Stimulated activated CD4-positive, alpha-beta T cell treated with anti-CD3 and anti-CD28 coated beads, Interleukin-1b, Interleukin-23, amount 100 ng/mL, for 48 hours (primary cell): Measurements from ENCODE around the gene DNAJB11.
"Not testable (repeated sequence)": the region's sequence is repeated elsewhere in the genome, so short reads cannot be mapped to it uniquely, and the experiment has no call there.

Experiments used
- DNase-seq: peaks from one replicate; pipeline ENCODE4 v3.0.0-alpha.2; 2020

Gene DNAJB11

DNA sequence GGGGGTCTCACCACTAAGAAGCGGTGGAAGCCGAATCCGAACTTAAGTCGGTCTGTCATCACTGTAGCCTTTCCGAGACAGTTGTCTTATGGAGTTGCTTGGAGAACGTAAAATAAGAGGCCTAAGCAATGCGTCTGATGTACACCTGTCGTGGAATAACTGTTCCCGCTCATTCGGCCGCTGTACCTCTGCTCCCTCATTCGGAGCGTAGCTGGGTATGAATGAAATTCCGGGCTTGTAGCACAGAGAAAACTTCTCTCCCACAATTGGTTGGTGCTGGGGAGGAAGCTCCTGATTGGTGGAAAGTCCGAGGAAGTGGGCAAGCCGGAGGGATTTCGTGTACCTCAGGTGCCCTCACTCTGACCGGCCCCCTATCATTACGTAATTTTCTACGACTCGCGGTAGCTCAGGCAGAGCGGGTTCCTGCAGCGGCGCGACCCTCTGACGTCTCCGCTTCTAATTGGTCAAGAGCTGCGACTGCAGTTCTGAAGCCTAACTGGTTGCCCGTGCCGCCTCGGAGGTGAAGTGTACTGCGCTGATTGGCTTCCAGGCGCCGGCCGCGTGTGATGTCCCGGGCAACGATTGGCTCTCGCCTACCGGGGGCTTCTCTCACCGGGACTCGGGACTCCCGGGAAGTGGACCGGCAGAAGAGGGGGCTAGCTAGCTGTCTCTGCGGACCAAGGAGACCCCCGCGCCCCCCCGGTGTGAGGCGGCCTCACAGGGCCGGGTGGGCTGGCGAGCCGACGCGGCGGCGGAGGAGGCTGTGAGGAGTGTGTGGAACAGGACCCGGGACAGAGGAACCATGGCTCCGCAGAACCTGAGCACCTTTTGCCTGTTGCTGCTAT lies at the start of gene DNAJB11:
Gene DNAJB11, plus strand, starts transcription at position 625 of the 845 bp plus-strand sequence. Its CDS starts 178 bp downstream, at position 803.
- peak; percentile 99 for DNase-seq

DNA sequence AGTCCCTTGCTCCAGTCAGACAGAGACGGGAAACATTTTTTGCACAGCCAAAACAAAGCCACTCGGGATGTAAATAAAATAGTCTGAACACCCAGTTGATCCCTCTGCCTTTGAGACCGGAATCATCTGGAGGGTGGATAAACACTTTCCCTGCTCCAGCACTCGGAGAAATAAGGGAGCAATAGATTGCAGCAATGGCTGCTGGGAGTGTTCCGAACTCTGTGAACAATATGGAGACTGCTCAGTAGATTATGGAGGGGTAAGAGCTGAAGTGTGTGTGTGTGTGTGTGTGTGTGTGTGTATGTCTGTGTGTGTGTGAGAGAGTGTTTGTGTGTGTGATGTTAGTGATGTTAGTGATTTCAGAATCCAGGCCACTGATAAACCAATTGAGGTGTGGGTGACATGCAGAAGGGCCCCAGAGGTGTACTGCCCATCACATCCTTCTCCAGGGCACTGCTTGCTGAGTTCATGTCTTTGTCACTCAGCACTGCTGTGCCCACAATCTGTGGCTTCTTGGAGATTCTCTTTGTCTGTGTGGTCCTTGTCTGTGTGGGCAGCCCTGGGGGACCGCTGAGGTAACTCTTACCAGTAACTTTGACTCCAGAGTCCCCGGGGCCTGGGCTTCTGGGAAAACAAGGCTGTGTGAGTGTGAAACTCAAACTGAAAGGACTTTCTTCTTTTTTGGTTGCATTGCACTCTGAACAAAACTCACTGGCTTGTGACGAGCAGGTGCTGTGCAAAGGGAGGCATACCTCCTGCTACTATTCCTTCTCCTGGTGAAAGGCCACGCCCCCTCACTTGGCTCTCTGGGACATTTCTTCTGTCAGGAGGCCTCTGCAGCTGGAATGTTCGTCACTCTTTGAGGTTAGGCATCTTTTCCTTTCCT lies 49.3 kb upstream of the DNAJB11 start:
- DNase-seq = peak; percentile 85

DNA sequence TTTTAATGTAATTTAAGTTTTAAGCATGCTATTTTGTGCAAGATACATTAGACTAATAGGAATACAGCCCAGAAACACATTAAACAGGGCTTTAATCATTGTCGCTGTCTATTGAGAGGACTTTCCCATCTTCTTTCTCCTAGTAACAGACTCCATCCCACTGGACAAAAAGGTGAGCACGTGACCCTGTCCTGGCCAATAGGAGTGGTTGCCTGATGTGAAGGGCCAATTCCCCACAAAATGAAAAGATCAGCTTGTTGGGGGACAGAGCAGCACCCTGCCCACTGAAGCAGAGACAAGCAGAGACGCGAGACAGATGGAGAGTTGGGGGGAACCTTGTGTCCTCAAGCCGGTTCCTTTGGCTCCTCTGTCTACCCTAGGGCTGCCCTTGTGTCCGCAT lies 47.5 kb upstream of the DNAJB11 start:
- no peak for DNase-seq

DNA sequence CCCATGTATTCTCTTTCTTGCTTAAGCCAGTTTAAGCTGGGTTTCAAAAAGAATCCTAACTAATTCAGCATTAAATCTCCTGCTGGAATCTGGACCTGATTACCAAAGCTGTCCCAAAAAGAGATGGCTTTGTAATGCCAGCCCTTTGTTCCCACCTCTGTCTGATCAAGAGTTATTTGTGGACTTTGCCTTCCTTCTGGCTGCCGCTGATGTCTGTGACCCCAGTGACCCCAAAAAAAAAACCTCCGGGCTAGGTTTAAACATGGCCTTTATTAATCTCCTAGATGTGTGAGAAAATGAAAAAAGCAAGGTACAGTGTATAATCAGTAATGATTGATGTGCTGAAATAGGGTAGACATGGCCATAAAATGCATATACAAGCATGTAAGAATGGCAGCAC lies 47.1 kb upstream of the DNAJB11 start:
- no peak for DNase-seq

DNA sequence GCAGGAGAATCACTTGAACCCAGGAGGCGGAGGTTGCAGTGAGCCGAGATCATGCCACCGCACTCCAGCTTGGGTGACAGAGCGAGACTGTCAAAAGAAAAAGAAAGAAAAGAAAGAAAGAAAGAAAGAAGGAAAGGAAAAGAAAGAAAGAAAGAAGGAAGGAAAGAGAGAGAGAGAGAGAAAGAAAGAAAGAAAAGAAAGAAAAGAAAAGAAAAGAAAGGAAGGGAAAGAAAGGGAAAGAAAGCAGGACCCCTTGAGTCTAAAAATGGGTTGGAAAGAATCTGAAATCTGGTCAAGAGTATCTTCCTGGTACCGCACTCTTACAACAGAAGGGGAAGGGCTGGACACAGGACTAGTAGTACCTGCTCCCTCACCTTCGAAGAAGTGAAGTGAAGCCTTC lies 45.9 kb upstream of the DNAJB11 start:
- no peak for DNase-seq

DNA sequence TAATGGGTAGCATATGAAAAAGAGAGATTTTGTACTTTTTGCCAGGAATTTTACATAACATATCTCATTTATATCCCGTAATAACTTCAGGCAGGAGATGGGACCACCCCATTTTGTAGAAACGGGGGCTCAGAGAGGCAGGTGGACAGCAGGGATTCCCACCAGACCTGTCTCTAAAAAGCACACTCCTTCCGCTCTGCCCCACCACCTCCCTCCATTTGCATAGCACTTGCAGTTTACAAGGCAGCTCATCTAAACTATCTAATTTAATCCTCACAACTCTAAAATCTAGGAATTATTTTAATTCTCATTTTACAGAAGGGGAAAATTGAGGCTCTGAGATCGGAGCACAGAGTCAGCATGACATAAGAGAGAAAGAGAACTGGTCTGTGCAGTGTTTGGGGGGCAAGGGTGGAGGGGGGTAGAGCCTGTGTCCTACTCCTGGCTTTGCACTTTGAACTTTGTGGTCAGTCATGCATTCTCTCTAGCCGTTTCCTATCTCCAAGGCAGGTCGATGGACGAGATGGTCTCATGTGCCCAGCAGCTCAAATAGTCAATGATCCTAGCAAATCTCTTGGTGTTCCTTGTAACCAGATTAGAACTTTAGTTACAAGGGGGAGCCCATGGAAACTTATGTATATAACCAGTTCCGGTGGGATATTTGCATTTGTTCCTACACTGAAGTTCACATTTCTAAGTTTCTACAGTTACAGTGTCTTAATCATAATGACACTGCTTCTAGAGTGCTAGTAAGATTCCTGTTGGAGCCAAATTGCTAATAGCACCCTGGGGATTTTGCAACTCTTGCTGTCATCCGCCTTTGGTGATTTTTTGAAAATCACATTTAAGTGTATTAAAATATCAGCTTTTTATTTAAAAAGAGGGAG lies 44.9 kb upstream of the DNAJB11 start:
- DNase-seq = no peak

DNA sequence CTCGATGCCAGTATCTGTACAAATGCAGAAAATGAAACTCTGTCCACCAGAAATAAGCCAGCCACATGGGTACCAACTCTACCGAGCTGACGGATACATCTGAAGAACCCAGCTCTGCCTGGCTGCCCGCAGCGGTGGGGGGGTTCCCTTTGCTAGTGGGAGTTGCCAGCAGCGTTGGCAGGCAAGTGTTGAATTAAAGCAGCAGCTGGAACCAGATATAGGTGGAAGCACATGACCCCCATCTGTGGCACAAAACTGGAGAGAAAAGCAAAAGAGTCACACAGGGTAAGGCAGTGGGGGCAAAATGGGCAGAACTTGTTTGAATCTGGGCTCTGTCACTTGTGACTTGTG lies 44.3 kb upstream of the DNAJB11 start:
- DNase-seq = no peak

DNA sequence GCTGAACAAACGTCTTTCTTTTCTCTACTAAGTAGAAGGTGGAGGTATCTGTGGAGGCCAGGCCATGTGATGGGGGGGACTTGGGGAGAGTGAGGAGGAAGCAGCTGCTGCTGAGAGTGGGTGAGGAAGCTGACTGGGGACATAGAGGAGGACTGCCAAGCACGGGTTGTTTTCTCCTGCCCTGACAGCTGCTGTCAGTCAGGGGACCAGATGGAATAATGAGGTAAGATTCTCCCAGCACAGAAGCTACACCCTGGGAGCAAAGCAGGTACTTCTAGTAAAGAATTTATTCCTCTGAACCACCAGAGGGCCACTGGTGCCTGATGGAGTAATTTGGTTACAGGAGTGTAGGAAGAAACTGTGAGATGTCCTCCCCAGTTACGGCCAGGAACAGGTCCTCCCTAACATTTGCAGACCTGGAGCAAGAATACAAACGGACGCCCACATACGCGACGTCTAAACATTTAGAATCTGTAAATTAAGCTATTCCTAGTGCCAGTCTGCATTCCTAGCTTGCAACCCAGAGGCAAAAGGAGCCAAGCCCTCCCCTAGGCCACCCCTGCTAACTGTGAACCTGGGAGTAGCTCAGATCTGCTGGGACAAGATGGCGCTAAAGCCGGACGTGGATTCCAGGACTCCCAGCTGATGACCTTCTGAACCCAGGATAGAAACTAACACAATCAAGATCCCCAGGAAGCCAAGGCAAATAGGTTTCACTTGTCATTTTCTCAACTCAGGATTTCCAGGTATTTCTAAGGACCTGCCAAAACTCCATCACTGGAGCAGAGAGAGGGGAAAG lies 41.1 kb upstream of the DNAJB11 start:
- no peak for DNase-seq

DNA sequence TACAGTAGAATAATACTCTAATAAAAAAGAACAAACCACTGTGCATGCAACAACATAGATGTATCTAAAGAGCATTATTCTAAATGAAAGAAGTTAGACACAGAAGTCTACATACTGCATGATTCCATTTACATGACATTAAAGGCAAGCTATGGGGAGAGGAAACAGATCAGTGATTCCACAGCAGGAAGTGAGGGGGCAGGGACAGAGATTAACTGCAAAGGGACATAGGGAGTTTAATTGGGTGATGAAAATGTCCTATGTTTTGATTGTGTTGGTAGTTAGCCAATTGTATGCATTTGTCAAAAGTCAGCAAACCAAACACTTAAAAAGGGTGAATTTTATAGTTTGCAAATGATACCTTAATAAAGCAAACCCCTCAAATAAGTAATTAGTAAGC lies 40.1 kb upstream of the DNAJB11 start:
- no peak for DNase-seq

DNA sequence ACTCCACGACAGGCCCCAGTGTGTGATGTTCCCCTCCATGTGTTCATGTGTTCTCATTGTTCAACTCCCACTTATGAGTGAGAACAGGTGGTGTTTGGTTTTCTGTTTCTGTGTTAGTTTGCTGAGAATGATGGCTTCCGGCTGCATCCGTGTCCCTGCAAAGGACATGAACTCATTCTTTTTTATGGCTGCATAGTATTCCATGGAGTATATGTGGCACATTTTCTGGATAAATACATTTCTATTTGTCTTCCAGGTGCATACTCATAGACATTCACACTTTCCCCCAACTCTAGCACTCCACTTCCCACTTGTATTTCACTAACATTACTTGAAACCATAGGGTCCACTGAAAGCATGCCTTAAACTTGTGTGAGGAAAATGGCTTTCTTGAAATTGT lies 38.8 kb upstream of the DNAJB11 start:
- not testable (repeated sequence) for DNase-seq

DNA sequence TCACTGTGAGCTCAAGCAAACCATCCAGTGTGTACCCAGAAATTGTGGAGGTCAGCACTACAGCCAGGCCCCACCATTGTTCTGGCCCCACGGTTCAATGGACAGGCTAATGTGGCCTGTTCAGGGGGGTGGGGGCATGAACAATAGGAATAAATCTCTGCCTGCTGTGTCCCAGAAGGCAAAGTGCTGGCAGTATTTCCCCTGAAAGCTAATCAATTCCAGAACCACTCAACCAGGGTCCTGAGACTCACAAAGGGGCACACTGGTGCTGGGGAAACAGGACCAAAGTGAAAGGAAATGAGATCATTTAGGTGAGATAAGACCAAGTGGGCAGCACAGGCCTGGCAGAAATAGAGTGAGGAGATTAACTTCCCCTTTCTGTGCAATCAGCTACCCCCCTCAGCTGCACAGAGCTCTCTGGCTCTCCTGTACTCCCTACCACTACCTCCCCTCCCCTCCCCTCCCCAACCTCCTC lies 37.9 kb upstream of the DNAJB11 start:
- DNase-seq = no peak

DNA sequence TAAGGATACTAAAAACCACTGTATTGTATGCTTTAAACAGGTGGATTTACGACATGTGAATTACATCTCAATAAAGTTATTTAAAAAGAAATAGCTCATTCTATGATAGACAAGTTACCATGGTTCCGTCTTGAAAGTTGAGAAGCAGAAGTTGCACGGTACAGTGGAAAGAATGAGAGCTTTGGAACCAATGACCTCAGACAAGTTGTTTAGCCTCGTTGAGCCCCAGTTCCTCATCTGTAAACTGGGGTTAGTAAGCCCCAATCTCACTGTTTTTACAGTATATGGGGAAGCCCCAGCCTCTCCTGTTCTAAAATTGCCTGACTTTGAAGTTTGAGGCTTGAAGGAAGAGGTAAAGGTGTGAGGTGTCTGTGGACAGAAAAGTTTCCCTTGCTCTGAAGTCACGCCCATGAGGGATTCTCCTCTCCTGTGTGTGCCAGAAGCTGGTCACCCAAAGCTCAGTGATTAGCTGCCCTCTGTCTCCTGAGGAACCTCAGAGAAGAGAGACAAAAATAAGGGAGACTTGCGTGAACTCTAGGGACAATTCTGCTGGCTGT lies 36.3 kb upstream of the DNAJB11 start:
- peak; percentile 70 for DNase-seq

DNA sequence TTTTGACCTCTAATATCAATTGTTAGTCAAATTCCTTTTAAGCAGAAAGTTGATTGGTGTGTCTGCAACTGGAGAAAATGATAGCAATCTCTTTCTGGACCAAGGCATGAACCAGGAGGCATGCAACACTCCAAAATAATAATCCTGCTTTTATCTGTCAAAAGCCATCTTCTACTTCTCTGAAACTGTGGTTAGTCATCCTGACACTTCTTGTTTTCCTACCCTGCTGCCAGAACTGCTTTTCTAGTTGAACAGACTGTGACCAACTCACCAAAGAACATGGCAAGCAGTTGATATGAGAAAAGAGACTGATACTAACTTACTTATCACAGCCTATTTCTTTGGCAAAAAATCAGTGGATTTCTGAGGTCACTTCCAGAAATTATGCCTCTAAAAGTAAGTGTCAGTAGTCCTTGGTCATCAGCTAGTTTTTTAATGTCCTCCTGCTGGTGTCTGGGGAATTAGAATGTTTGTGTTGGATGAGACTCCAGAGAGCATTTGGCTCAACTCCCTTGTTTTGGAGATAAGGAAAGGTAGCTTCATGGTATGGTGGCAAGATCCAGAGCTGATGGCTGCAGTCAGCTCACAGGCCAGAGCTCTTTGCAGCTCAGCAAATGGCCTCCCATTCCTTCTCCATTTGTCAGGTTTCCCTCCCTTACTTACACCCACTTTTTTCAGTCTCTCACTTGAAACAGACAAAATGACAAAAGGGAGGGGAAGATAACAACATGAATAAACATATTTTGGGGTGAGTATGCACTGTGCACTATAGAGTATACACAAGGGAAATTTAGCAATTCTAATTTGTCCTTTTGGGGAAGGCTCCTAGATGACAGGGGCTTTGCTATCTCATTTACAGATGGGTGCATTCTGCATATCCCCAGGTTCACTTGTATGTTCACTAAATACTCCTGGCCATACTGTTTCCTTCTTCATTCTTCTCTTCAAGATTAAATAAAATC lies 33.4 kb upstream of the DNAJB11 start:
- no peak for DNase-seq

DNA sequence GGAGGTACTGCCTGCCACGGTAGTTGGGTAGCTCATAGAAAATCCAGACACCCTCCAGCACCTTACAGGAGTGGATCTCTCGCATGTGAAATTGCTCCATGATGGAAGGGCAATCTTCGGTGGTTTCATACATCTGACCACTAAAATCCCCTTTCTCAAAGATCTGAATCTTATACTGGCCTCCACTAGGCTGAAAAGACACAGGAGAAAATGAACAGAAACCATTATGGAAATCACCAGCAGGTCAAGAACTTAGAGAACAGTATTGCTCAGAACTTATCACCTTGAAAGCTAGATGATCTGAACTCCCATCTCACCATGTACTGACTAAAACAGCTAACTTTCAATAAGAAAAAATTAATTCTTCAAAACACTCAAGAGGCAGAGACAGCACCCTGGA lies 31.7 kb upstream of the DNAJB11 start:
- no peak for DNase-seq

DNA sequence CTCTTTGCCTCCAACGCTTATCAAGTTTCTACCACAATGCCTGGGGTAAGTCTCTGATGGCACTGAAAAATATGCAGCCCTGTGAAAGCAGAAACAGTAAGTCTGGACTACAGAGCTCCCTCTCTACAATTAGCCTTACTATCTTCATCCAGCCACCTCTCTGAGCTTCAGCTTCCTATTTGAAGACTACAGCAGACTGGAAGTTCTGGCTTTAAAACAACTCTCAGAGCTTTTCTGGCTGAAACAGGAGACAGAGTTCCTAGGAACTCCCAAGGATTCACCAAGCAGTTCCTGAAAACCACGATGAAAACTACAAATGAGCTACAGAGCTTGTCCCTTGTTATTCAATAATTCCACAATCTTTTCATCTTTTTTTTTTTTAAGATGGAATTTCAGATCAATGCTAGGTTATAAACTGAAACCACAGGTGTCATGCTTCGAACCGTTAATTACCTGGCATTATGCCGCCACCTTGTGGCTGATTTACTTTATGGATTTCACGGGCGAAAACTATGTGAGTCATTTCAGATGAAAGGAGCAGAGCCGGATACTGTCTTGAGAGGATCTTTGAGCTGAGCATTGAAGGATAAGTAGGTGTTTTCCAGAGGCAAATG lies 30.2 kb upstream of the DNAJB11 start:
- DNase-seq = peak; percentile 82

DNA sequence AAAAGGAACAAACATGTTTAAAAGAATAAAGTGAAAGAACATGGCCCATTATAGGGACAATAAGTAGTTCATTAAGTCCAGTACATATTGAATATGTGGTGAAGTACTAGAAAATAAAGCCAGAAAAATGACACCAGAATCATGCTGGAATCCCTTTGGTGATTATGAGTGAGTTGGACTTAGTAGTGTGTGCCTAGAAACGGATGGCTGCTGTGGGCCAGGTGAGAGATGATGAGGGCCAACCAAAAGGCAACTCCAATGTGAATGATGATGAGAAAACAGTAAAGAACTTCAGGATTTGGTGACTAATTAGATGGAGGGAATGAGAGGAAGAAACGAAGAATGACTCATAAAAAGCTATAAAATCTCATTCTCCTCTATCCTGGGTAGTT lies 29.7 kb upstream of the DNAJB11 start:
- no peak for DNase-seq

DNA sequence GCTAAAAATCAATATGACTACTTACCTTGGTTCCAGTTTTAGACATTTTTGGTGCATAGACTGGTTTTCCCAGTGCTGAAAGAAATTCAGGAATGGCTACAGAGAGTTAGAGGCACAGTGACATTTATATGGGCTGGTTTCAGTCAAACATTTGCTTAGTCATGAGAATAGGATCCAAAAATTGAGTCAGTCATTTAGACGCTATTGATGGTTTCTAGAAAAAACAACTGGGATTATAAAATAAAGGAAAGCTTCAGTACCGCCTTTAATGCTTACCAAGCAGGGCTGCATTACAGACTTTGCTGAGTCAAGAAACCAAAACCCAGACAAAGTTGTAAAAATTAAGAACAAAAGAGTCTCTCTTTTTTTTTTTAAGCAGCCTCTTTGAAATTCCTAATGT lies 26.2 kb upstream of the DNAJB11 start, which contains the start of gene CRYGS:
Gene CRYGS, minus strand, starts transcription at position 100 of the 400 bp plus-strand sequence. Its CDS starts 54 bp downstream, at position 46.
- DNase-seq = no peak

DNA sequence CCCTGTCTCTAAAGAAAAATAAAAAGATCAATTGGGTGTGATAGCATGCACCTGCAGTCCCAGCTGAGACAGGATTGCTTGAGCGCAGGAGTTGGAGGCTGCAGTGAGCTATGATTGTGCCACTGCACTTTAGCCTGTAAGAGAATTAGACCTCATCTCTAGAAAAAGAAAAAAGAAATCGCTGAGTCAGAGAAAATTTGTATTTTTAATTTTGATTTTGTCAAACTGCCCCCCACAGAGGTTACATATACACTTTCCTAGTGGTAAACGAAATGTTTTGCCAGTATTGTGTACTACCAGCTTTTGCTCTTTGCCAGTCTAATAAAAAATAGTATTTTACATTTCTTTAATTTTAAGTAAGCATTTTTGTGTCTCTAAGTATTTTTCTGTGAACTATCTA lies 21.0 kb upstream of the DNAJB11 start:
- no peak for DNase-seq

DNA sequence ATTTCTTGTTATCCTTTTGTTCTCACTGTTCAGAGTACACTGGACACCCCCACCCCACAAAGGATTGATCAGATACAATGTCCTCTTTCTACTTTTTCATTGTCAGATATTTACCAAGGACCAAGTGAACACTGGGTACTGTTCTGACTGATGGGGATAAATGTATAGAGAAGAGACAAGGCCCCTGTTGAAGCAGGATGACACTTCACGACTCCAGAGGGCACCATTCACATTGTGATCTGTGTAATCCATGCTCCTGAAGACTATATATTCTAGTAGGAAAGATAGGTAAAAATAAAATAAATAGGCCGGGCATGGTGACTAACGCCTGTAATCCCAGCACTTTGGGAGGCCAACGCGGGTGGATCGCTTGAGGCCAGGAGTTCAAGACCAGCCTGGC lies 19.1 kb upstream of the DNAJB11 start:
- DNase-seq = no peak
